Measurements from ENCODE around the gene SEC61B. TPM values are rescaled to one million over a fixed set of nuclear protein-coding genes. Genes with fewer than 3 reads are reported as not detected.
A peak's percentile ranks its signal among the peaks of the same experiment; 100 is the strongest.
"Not testable (repeated sequence)": the region's sequence is repeated elsewhere in the genome, so short reads cannot be mapped to it uniquely, and the experiment has no call there.

The SEC61B gene
- total RNA-seq, 2 donors from 2014 or later: 102 to 110 TPM

- intact Hi-C loops (cut with DNase I, micrococcal nuclease): no loop called here
- DNase-seq: no peak
- no peak for ATAC-seq
Measured at GRCh38 chr9:99230206-99230605, 8.1 kb downstream of the SEC61B start.

- ATAC-seq (no peak), DNase-seq (peak in 1 of 2 donors; percentile 24)
Measured at GRCh38 chr9:99231711-99232110, 9.6 kb downstream of the SEC61B start.

GRCh38 chr9:99234618-99235017, 12.5 kb downstream of the SEC61B start:
- DNase-seq (no peak), ATAC-seq (no peak)
- intact Hi-C loops (cut with DNase I, micrococcal nuclease): no loop called here

More at GRCh38 chr9:99231711-99232110, 9.6 kb downstream of the SEC61B start:
- intact Hi-C loops (cut with DNase I, micrococcal nuclease): no loop called here

- intact Hi-C loops (cut with DNase I, micrococcal nuclease): no loop called here
- ATAC-seq: no peak
Measured at GRCh38 chr9:99235069-99235468, 13.0 kb downstream of the SEC61B start.

GRCh38 chr9:99235926-99236634, 14.0 kb downstream of the SEC61B start:
- DNase-seq (no peak), ATAC-seq (no peak)
- intact Hi-C loops (cut with DNase I, micrococcal nuclease): no loop called here

More at GRCh38 chr9:99235069-99235468, 13.0 kb downstream of the SEC61B start:
- DNase-seq: no peak

GRCh38 chr9:99237356-99237755, 15.3 kb downstream of the SEC61B start:
- intact Hi-C loops (cut with DNase I, micrococcal nuclease): no loop called here
- DNase-seq (no peak), ATAC-seq (no peak)

GRCh38 chr9:99237849-99238248, 15.8 kb downstream of the SEC61B start:
- DNase-seq: not testable (repeated sequence)

GRCh38 chr9:99238331-99238730, 16.2 kb downstream of the SEC61B start:
- DNase-seq (no peak), ATAC-seq (no peak)
- intact Hi-C loops (cut with DNase I, micrococcal nuclease): no loop called here

More at GRCh38 chr9:99237849-99238248, 15.8 kb downstream of the SEC61B start:
- ATAC-seq; intact Hi-C loops (cut with DNase I, micrococcal nuclease): not testable (repeated sequence)

GRCh38 chr9:99239341-99240060, 17.4 kb downstream of the SEC61B start:
- ATAC-seq (no peak), DNase-seq (no peak)
- intact Hi-C loops (cut with DNase I, micrococcal nuclease): no loop called here

GRCh38 chr9:99241106-99241505, 19.0 kb downstream of the SEC61B start:
- intact Hi-C loops (cut with DNase I, micrococcal nuclease): no loop called here
- DNase-seq (no peak), ATAC-seq (no peak)

GRCh38 chr9:99244344-99245260, 22.5 kb downstream of the SEC61B start:
- no peak for ATAC-seq
- intact Hi-C loops (cut with DNase I, micrococcal nuclease): no loop called here
- no peak for DNase-seq

GRCh38 chr9:99249619-99250018, 27.5 kb downstream of the SEC61B start:
- intact Hi-C loops (cut with DNase I, micrococcal nuclease): no loop called here
- no peak for DNase-seq
- ATAC-seq: no peak

- ATAC-seq: no peak
- intact Hi-C loops (cut with DNase I, micrococcal nuclease): no loop called here
- no peak for DNase-seq
Measured at GRCh38 chr9:99251157-99251556, 29.1 kb downstream of the SEC61B start.

- DNase-seq (no peak), ATAC-seq (no peak)
- intact Hi-C loops (cut with DNase I, micrococcal nuclease): no loop called here
Measured at GRCh38 chr9:99253134-99253533, 31.1 kb downstream of the SEC61B start.

GRCh38 chr9:99253772-99254431, 31.8 kb downstream of the SEC61B start:
- intact Hi-C loops (cut with DNase I, micrococcal nuclease): no loop called here
- ATAC-seq (no peak), DNase-seq (peak; percentile 18 to 45)

- intact Hi-C loops (cut with DNase I, micrococcal nuclease): no loop called here
- ATAC-seq (no peak), DNase-seq (no peak)
Measured at GRCh38 chr9:99255651-99256050, 33.6 kb downstream of the SEC61B start.

- no peak for DNase-seq
- ATAC-seq: no peak
- intact Hi-C loops (cut with DNase I, micrococcal nuclease): no loop called here
Measured at GRCh38 chr9:99257723-99258389, 35.8 kb downstream of the SEC61B start.

- peak; percentile 54 to 71 for DNase-seq
- intact Hi-C loops (cut with DNase I, micrococcal nuclease): no loop called here
- ATAC-seq: peak; percentile 59
Measured at GRCh38 chr9:99259231-99259918, 37.3 kb downstream of the SEC61B start.
